HepG2 (cell line): ENCODE results near the gene LUZP2. TPM values are rescaled to one million over a fixed set of nuclear protein-coding genes. Genes with fewer than 3 reads are reported as not detected.

Experiments
- ATAC-seq: fragments of 200-7000 bp; cut with Tn5 transposase; 3 replicates; pipeline ENCODE4 v1.9.1; 2020; ENCODE audit warnings: mild to moderate bottlenecking, moderate library complexity
- Bru-seq: library from RNA; stranded (reverse); fragments of 400-500 nt; gene quantifications from one replicate; lab custom pipeline; 2021; lab: Mats Ljungman, UMichigan
- BruChase-seq, 2 experiments: library from RNA; stranded (reverse); fragments of 400-500 nt; gene quantifications; one replicate each; lab custom pipeline; 2021; lab: Mats Ljungman, UMichigan
- BruUV-seq: library from RNA; stranded (reverse); fragments of 400-500 nt; replicated peaks from 2 replicates; lab custom pipeline; 2021; lab: Mats Ljungman, UMichigan
- CTCF ChIA-PET: fragments of 300-600 bp; formaldehyde crosslinking; extraction: SDS; loops from one replicate; lab custom pipeline; 2021; ENCODE audit warnings: low total read pairs, inconsistent platforms, low intra/inter-chr PET ratio; lab: Yijun Ruan, JAX
- POLR2A ChIA-PET: fragments of 350-600 bp; sonication (Branson Sonifier 250); formaldehyde crosslinking; loops from one replicate; lab custom pipeline; 2020; ENCODE audit warnings: antibody characterized with exemption, inconsistent platforms; lab: Yijun Ruan, JAX
- DNase-seq: peaks from one replicate; pipeline ENCODE4 v3.0.0-alpha.2; 2015; ENCODE audit warnings: low spot score
- FAIRE-seq: peaks from 3 replicates; lab custom pipeline; 2011; peaks lifted over from hg19 to GRCh38; lab: Jason Lieb, UNC
- H2AFZ ChIP-seq: one replicate; pipeline ENCODE4 v1.6.1; 2011; ENCODE audit warnings: low read length, inconsistent platforms
- H3K27ac ChIP-seq: fragments of 300-600 bp; 3 replicates; pipeline ENCODE4 v1.8.0; 2011; ENCODE audit warnings: mixed run types, mild to moderate bottlenecking, mixed read lengths, low read length, inconsistent platforms; ENCODE audit not compliant: insufficient read depth; ENCODE audit errors: extremely low read length
- H3K27me3 ChIP-seq, 2 experiments: fragments of 200-600 bp in 1 of 2; 2 replicates in 1 of 2; 3 replicates in 1 of 2; pipeline versions ENCODE4 v1.6.0 to v1.8.0; 2011; ENCODE audit warnings: low read length in 2 of 2, mild to moderate bottlenecking in 2 of 2, moderate library complexity in 2 of 2, inconsistent platforms in 1 of 2; ENCODE audit not compliant: insufficient read depth in 2 of 2, control insufficient read depth in 1 of 2
- H3K36me3 ChIP-seq, 2 experiments: fragments of 200-600 bp in 1 of 2; replicated peaks in 1 of 2; 2 replicates in 1 of 2; 3 replicates in 1 of 2; pipeline versions ENCODE4 v1.5.1 to v1.8.0; 2011; ENCODE audit warnings: low read length in 2 of 2, inconsistent platforms in 1 of 2; ENCODE audit not compliant: insufficient read depth in 2 of 2, control insufficient read depth in 1 of 2
- H3K4me1 ChIP-seq: 2 replicates; pipeline ENCODE4 v1.5.1; 2012; ENCODE audit warnings: low read length, inconsistent platforms; ENCODE audit not compliant: insufficient read depth
- H3K4me2 ChIP-seq: 2 replicates; pipeline ENCODE4 v1.6.0; 2011; ENCODE audit warnings: low read depth, low read length, inconsistent platforms
- H3K4me3 ChIP-seq, 3 experiments: fragments of 200-600 bp in 1 of 3; sonication (generic), shearing (Covaris generic) in 1 of 3; replicated peaks in 1 of 3; 2 replicates each; pipeline ENCODE4 v1.5.1; 2011 to 2016; ENCODE audit warnings: low read length in 3 of 3, inconsistent platforms in 2 of 3, low read depth in 2 of 3, mild to moderate bottlenecking in 2 of 3, control low read depth in 1 of 3, mixed read lengths in 1 of 3; ENCODE audit not compliant: insufficient read depth in 1 of 3
- H3K79me2 ChIP-seq: one replicate; pipeline ENCODE4 v1.6.1; 2011; ENCODE audit warnings: low read length, inconsistent platforms; ENCODE audit not compliant: insufficient read depth
- H3K9ac ChIP-seq: 2 replicates; pipeline ENCODE4 v1.6.0; 2011; ENCODE audit warnings: mild to moderate bottlenecking, low read depth, low read length, inconsistent platforms; ENCODE audit not compliant: insufficient read depth
- H3K9me3 ChIP-seq: 2 replicates; pipeline ENCODE4 v1.5.1; 2012; ENCODE audit warnings: mild to moderate bottlenecking, low read length
- H4K20me1 ChIP-seq: 2 replicates; pipeline ENCODE4 v1.6.0; 2011; ENCODE audit warnings: inconsistent platforms, mild to moderate bottlenecking, low read length, moderate library complexity; ENCODE audit not compliant: insufficient read depth
- EHMT2 ChIP-seq: fragments of 200-600 bp; sonication (generic); IDR thresholded peaks from 2 replicates; pipeline ENCODE4 v1.7.0; 2017; ENCODE audit warnings: antibody characterized with exemption, low read depth, low read length, borderline replicate concordance
- FOXM1 ChIP-seq: sonication (generic); formaldehyde crosslinking; IDR thresholded peaks from 2 replicates; pipeline ENCODE4 v1.5.0; 2020; ENCODE audit warnings: missing genetic modification reagents
- NKX3-1 ChIP-seq: sonication (generic); formaldehyde crosslinking; IDR thresholded peaks from 2 replicates; pipeline ENCODE4 v1.5.0; 2020; ENCODE audit warnings: missing genetic modification reagents
- ONECUT2 ChIP-seq: sonication (generic); formaldehyde crosslinking; IDR thresholded peaks from 2 replicates; pipeline ENCODE4 v1.4.0; 2020; ENCODE audit warnings: missing genetic modification reagents
- RFX5 ChIP-seq: IDR thresholded peaks from 2 replicates; pipeline ENCODE4 v1.6.1; 2011; ENCODE audit warnings: low read depth, low read length, improper control_type of control experiment
- ZBTB7B ChIP-seq: sonication (generic); formaldehyde crosslinking; IDR thresholded peaks from 2 replicates; pipeline ENCODE4 v1.4.0; 2020; ENCODE audit warnings: missing genetic modification reagents
- ZMYM3 ChIP-seq: sonication (generic); formaldehyde crosslinking; IDR thresholded peaks from 2 replicates; pipeline ENCODE4 v1.5.1; 2020; ENCODE audit warnings: mild to moderate bottlenecking, missing genetic modification reagents
- ZNF225 ChIP-seq: sonication (generic); formaldehyde crosslinking; IDR thresholded peaks from 2 replicates; pipeline ENCODE4 v1.4.0; 2020; ENCODE audit warnings: mild to moderate bottlenecking, missing genetic modification reagents
- ZNF788 ChIP-seq: sonication (generic); formaldehyde crosslinking; IDR thresholded peaks from 2 replicates; pipeline ENCODE4 v1.5.0; 2020; ENCODE audit warnings: mild to moderate bottlenecking, missing genetic modification reagents, borderline replicate concordance
- WGBS: methylation state at CpG from one replicate; pipeline ENCODE4 v1.1.6; 2017; ENCODE audit warnings: low lambda C conversion rate; 5-methylcytosine and 5-hydroxymethylcytosine counted together
- in situ Hi-C: cut with HindIII; loops from 2 replicates; pipeline ENCODE4 v1.10.0; 2017; ENCODE audit warnings: low pct_unique_long_range_greater_than_20kb; ENCODE audit not compliant: extremely low pct_ligation_motif_present
- intact Hi-C: fragments of 100-400 bp; cut with micrococcal nuclease; formaldehyde crosslinking; loops from one replicate; pipeline ENCODE4 v1.10.0; 2022; ENCODE audit not compliant: unreplicated experiment
- long read RNA-seq, 2 experiments: library from RNA in 1 of 2; library from polyadenylated mRNA in 1 of 2; stranded (forward) in 1 of 2; unstranded in 1 of 2; transcript quantifications; one replicate each; pipeline ENCODE4 v2.0.0, GENCODE V29; 2019 to 2022
- polyA minus RNA-seq, 3 experiments: library from RNA; depleted of rRNA, polyadenylated mRNA; stranded (reverse); fragments of >200 nt; gene quantifications; 2 replicates each; pipeline ENCODE4 v1.2.3, GENCODE V29; 2011; ENCODE audit warnings: low replicate concordance in 1 of 3
- polyA plus RNA-seq, 8 experiments: library from polyadenylated mRNA; depleted of rRNA in 3 of 8; stranded (reverse) in 7 of 8; unstranded in 1 of 8; fragments of >200 nt; fragmentation: Illumina TruSeq in 4 of 8; extraction: Trizol in 4 of 8; gene quantifications; 2 replicates each; pipeline versions ENCODE4 v1.2.1 to v1.2.3, GENCODE V29; 2011 to 2016; ENCODE audit warnings: low read depth in 4 of 8, missing spikeins in 1 of 8, mixed read lengths in 1 of 8; ENCODE audit not compliant: insufficient read depth in 1 of 8
- total RNA-seq, 5 experiments: library from RNA; depleted of rRNA; stranded (reverse); fragments of >200 nt; fragmentation: Illumina TruSeq; extraction: Trizol; gene quantifications; 2 replicates each; pipeline ENCODE4 v1.2.3, GENCODE V29; 2016; ENCODE audit warnings: low read depth in 1 of 5
- TF ChIP-seq, protein P1 (sequence below): sonication (generic); formaldehyde crosslinking; IDR thresholded peaks from 2 replicates; pipeline ENCODE4 v1.4.0; 2020; ENCODE audit warnings: mild to moderate bottlenecking, missing genetic modification reagents
- TF ChIP-seq, protein P2 (sequence below): IDR thresholded peaks from 2 replicates; pipeline ENCODE4 v1.6.1; 2018; ENCODE audit warnings: missing genetic modification reagents
- TF ChIP-seq, protein P3 (sequence below): sonication (generic); formaldehyde crosslinking; IDR thresholded peaks from 2 replicates; pipeline ENCODE4 v1.4.0; 2020; ENCODE audit warnings: missing genetic modification reagents, borderline replicate concordance
- TF ChIP-seq, protein P4 (sequence below): sonication (generic); formaldehyde crosslinking; IDR thresholded peaks from 2 replicates; pipeline ENCODE4 v1.4.0; 2020; ENCODE audit warnings: mild to moderate bottlenecking, missing genetic modification reagents

LUZP2 gene
- total RNA-seq (2016; rRNA removed; fragmentation: Illumina TruSeq; extraction: Trizol), result not detected in 2 replicates
- not detected in 2 replicates for total RNA-seq (2016; cell fraction: cytosol; rRNA removed; fragmentation: Illumina TruSeq; extraction: Trizol; ENCODE audit: low read depth)
- not detected in 2 replicates for total RNA-seq (2016; cell fraction: insoluble cytoplasmic fraction; rRNA removed; fragmentation: Illumina TruSeq; extraction: Trizol)
- total RNA-seq (2016; cell fraction: membrane; rRNA removed; fragmentation: Illumina TruSeq; extraction: Trizol), result not detected in 2 replicates
- not detected in 2 replicates for total RNA-seq (2016; cell fraction: nucleus; rRNA removed; fragmentation: Illumina TruSeq; extraction: Trizol)
- not detected in 2 replicates for polyA plus RNA-seq (2011; rRNA removed)
- polyA plus RNA-seq (2011; cell fraction: cytosol; rRNA removed), result not detected in 2 replicates
- not detected in 2 replicates for polyA plus RNA-seq (2011; cell fraction: nucleus; rRNA removed)
- not detected in 2 replicates for polyA plus RNA-seq (2012)
- not detected in 2 replicates for polyA plus RNA-seq (2016; cell fraction: cytosol; fragmentation: Illumina TruSeq; extraction: Trizol; ENCODE audit: low read depth)
- polyA plus RNA-seq (2016; cell fraction: insoluble cytoplasmic fraction; fragmentation: Illumina TruSeq; extraction: Trizol; ENCODE audit: low read depth), result not detected in 2 replicates
- polyA plus RNA-seq (2016; cell fraction: membrane; fragmentation: Illumina TruSeq; extraction: Trizol; ENCODE audit: low read depth), result not detected in 2 replicates
- not detected in 2 replicates for polyA plus RNA-seq (2016; cell fraction: nucleus; fragmentation: Illumina TruSeq; extraction: Trizol; ENCODE audit: insufficient read depth, low read depth)
- not detected in 2 replicates for polyA minus RNA-seq (2011; rRNA and poly(A)+ RNA removed; ENCODE audit: low replicate concordance)
- not detected in 2 replicates for polyA minus RNA-seq (2011; cell fraction: cytosol; rRNA and poly(A)+ RNA removed)
- not detected in 2 replicates for polyA minus RNA-seq (2011; cell fraction: nucleus; rRNA and poly(A)+ RNA removed)
- percentile 0 among the genes with signal in this experiment for Bru-seq, nascent RNA
- not detected for BruChase-seq, experiment 1, labeled RNA remaining after a 6-hour chase
- percentile 1 among the genes with signal in this experiment for BruChase-seq, experiment 2, labeled RNA remaining after a 2-hour chase
- long read RNA-seq, experiment 1, result 0 reads
- long read RNA-seq, experiment 2, result 0 reads

DNA sequence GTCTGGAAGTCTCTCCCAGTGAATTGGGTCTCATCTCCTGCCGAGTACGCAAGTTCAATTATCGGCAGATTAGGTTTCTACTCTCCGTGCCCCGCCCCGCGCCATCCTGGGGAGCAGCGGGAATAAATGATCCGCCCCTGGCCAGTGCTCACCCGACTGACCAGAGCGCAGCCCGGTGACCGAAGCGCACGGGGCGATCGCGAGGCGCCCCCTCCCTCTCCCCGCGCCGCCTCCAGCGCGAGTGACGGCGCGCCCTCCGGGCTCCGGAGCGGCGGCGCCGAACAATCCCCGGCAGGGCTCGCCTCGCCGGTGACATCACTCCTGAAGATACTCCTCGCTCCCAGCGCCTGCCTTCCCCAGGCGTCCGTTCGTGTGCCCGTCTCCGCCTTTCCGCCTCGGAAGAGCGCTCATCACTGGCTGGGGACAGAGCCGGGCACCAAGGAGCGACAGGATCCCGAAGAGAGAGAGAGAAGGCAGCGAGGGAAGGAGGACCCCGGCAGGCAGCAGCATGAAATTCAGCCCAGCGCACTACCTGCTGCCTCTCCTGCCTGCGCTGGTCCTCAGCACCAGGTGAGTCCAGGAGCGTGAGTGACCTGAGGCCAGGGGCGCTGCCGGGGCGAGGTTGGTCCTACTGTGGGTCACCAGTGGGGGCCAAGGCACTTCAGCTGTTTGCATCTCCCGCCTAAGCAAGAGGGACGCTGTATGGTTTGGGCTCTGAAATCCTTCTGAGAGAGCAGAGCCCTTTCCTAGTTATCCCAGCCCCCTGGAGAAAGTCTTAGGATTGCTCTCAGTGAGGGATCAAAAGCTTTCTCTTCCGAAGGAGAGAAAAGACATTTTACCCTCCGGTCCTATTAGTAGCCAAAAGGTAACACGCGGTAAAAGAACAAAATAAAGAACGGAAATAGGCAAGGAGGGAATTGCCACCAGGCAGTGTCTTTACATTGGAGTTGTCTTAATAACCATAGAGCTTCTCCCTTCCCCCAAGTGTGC, at the start of gene LUZP2:
Gene LUZP2, plus strand, starts transcription at position 318 of the 990 bp plus-strand sequence.
- POLR2A ChIA-PET, result no interaction called here
- Histone ChIP-seq H3K4me3 (peak within 1 kb of the TSS in 1 of 3 experiments; percentile 36; a peak in 1 of 6 replicates), H3K4me1 (no peaks in the 10 kb centered on the region), H3K79me2 (no peaks in the 10 kb centered on the region), H3K36me3 (no peaks in the 10 kb centered on the region), H3K9me3 (no peaks in the 10 kb centered on the region), H3K9ac (no peak within 1 kb of the TSS), H2AFZ (no peak within 1 kb of the TSS), H4K20me1 (no peaks in the 10 kb centered on the region), H3K27me3 (peaks cover 0 to 19% of the 10 kb centered on the region in 2 experiments; a peak in 4 of 5 replicates), H3K4me2 (peak within 1 kb of the TSS; percentile 40), H3K27ac (no peak within 1 kb of the TSS)
- in situ Hi-C loops, result no loop called here
- CTCF ChIA-PET, result no interaction called here
- FAIRE-seq (no peak), ATAC-seq (peak; percentile 85), DNase-seq (no peak)
- 20% methylated on average over 5 of the region's 65 CpGs for WGBS
- intact Hi-C loops, result no loop called here
- BruUV-seq, result no TSS peak
- TF ChIP-seq, protein P1, sequence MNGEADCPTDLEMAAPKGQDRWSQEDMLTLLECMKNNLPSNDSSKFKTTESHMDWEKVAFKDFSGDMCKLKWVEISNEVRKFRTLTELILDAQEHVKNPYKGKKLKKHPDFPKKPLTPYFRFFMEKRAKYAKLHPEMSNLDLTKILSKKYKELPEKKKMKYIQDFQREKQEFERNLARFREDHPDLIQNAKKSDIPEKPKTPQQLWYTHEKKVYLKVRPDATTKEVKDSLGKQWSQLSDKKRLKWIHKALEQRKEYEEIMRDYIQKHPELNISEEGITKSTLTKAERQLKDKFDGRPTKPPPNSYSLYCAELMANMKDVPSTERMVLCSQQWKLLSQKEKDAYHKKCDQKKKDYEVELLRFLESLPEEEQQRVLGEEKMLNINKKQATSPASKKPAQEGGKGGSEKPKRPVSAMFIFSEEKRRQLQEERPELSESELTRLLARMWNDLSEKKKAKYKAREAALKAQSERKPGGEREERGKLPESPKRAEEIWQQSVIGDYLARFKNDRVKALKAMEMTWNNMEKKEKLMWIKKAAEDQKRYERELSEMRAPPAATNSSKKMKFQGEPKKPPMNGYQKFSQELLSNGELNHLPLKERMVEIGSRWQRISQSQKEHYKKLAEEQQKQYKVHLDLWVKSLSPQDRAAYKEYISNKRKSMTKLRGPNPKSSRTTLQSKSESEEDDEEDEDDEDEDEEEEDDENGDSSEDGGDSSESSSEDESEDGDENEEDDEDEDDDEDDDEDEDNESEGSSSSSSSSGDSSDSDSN (CRISPR knock-in tag), result no peak
- TF ChIP-seq ZMYM3 (CRISPR knock-in tag) (no peak), ZBTB7B (CRISPR knock-in tag) (no peak), EHMT2 (no peak), NKX3-1 (CRISPR knock-in tag) (no peak), ZNF788 (CRISPR knock-in tag) (no peak), FOXM1 (CRISPR knock-in tag) (no peak), ONECUT2 (no peak), RFX5 (no peak), ZNF225 (CRISPR knock-in tag) (no peak)
- TF ChIP-seq, protein P2, sequence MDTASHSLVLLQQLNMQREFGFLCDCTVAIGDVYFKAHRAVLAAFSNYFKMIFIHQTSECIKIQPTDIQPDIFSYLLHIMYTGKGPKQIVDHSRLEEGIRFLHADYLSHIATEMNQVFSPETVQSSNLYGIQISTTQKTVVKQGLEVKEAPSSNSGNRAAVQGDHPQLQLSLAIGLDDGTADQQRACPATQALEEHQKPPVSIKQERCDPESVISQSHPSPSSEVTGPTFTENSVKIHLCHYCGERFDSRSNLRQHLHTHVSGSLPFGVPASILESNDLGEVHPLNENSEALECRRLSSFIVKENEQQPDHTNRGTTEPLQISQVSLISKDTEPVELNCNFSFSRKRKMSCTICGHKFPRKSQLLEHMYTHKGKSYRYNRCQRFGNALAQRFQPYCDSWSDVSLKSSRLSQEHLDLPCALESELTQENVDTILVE (CRISPR knock-in tag), result no peak
- TF ChIP-seq, protein P3, sequence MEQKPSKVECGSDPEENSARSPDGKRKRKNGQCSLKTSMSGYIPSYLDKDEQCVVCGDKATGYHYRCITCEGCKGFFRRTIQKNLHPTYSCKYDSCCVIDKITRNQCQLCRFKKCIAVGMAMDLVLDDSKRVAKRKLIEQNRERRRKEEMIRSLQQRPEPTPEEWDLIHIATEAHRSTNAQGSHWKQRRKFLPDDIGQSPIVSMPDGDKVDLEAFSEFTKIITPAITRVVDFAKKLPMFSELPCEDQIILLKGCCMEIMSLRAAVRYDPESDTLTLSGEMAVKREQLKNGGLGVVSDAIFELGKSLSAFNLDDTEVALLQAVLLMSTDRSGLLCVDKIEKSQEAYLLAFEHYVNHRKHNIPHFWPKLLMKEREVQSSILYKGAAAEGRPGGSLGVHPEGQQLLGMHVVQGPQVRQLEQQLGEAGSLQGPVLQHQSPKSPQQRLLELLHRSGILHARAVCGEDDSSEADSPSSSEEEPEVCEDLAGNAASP (CRISPR knock-in tag), result no peak
- TF ChIP-seq, protein P4, sequence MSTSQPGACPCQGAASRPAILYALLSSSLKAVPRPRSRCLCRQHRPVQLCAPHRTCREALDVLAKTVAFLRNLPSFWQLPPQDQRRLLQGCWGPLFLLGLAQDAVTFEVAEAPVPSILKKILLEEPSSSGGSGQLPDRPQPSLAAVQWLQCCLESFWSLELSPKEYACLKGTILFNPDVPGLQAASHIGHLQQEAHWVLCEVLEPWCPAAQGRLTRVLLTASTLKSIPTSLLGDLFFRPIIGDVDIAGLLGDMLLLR (CRISPR knock-in tag), result no peak
